Hippocampal formation (tissue), 2 donors: Measurements from ENCODE around the gene CCDC142.
"Not testable (repeated sequence)": the region's sequence is repeated elsewhere in the genome, so short reads cannot be mapped to it uniquely, and the experiment has no call there.

Source experiments
- DNase-seq, 2 donors: peaks; one replicate each; lab custom pipeline; 2025; lab: John Stamatoyannopoulos, UW

The CCDC142 gene

GRCh38 chr2:74471332-74472065, 11.3 kb downstream of the CCDC142 start:
- DNase-seq: no peak

- DNase-seq: not testable (repeated sequence)
These were observed 12.1 kb downstream of the CCDC142 start for GRCh38 chr2:74470742-74471141.

GRCh38 chr2:74464406-74464805, 18.4 kb downstream of the CCDC142 start:
- DNase-seq: no peak

DNA sequence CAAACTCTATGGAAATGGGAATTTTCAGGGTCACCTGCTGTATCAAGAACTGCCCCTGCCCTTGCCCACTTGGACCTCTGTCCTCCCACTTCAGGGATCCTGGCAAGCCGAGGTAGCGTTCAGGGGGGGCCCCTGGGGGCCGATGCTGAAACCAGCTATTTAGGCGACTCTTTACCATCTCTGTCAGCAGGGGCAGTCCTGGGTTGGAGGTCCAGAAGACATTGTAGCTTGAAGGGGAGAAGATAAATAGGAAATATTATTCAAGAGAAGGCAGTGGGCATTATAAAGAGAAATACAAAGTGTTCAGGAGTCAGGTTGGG, 20.1 kb downstream of the CCDC142 start:
- no peak for DNase-seq

DNA sequence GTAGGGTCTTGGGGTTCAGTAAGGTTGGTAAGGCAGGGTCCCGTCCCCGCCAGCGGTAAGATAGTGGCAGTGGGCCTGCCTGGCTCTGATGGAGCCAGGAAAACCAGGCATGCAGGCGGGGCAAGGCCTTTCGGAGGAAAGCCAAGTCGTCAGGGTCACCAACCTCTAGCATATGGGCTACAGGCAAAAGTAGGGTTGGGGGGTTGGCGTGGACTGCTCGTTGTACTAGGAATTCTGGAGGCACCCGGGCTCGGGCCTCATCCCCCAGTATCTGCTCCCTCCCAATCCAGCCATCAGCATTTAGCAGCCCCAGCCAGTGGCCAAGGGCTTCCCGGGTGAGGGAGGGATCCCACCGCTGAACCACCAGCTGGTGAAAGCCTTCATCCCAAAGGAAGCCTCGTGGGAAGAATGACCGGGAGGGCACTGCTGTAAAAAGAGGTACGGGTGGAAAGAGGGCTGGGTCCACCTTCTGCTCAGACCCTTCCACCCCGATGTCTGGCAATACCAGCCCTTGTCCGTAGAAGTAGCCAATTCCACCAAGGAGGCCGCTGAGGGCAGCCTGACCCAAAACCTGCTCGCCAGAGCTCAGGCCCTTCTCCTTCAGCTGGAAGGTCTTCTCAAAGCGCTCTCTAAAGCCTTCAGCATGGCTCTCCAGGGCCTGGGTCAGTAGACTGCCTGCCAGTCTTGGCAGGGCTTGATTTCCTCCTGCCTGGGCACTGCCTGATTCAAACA, 20.6 kb downstream of the CCDC142 start:
- no peak for DNase-seq

DNA sequence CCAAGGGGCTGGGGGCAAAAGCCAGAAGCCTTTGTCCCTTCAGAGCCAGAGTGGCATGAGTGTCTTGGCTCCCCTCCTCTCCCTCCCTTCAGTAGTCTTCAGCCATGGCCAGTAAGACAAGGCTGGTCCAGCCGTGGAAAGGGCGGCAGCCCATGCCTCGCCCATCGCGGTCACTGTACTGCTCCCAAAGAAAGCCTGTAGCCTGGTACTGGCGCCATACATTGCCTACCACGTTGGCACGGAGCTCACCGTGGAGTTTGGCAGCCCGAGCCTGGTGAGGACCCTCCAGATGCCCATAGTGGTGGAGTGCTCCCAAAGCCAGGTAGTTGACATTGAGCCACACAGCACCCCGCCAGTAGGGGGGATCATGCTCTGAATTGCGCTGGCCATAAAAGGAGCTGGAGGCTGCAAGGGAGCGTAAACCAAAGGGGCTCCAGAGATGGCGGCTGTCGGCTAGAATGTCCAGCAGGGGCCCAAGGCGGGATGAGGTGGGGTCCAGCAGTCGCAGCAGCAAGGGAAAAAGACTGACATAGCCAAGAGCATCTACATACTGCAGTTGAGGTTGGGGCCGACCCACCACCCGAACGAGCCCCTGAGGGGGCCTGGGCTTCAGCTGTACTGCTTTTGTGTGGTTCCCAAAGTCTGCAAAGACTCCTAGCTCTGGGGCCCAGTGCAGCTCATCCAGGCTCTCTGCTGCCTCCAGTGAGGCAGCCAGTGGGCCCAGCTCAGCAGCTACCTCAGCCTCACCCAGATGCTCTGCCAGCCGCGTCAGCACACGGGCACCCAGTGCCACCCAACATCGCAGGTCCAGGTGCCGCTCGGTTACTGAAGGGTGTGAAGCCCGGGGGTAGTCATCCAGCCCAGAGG, 21.4 kb downstream of the CCDC142 start:
- no peak for DNase-seq

DNA sequence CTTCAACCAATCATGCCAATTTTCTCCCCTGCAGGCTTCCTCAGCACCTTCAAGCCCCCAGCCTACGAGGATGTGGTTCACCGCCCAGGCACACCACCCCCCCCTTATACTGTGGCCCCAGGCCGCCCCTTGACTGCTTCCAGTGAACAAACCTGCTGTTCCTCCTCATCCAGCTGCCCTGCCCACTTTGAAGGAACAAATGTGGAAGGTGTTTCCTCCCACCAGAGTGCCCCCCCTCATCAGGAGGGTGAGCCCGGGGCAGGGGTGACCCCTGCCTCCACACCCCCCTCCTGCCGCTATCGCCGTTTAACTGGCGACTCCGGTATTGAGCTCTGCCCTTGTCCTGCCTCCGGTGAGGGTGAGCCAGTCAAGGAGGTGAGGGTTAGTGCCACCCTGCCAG, 22.6 kb downstream of the CCDC142 start:
- not testable (repeated sequence) for DNase-seq

DNA sequence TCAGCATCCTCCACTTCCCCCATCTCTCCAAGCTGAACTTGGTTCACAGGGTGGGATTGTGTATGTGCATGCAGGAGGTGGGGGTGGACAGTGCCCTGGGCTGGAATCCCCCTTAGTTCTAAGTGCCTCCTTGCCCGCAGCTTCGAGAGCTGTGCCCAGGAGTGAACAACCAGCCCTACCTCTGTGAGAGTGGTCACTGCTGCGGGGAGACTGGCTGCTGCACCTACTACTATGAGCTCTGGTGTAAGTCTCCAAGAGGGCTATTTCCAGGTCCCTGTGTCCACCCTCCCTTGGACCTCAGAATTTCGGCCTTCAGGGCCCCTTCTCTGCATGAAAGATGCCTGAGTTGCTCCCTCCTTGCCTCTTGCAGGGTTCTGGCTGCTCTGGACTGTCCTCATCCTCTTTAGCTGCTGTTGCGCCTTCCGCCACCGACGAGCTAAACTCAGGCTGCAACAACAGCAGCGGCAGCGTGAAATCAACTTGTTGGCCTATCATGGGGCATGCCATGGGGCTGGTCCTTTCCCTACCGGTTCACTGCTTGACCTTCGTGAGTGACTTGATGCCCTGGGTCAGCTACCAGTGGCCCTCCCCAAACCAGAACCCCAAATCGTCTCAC, 23.2 kb downstream of the CCDC142 start:
- not testable (repeated sequence) for DNase-seq

DNA sequence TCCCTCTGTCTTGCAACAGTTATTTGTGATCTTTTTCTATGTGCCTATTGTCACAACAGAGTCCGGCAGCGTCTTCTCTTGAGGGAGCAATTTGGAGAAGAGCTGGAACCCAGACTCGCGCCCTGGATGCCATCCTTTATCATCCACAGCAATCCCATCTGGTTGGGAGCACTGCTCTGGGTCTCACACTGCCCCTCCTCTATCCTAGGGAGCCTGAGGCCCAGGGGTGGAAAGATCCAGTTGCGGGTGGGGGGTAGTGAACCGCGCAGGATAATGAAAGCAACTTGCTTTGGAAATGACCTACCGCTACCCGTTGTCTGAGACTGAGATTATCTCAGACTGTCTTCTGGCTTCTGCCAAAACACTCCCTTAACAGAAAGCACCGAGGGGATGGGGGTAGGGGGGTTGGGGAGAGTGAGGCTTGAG, 23.8 kb downstream of the CCDC142 start:
- no peak for DNase-seq

- peak; percentile 99 to 100 for DNase-seq
These were observed 24.5 kb downstream of the CCDC142 start, which contains the start of gene WBP1 for GRCh38 chr2:74458132-74458937. WBP1 (plus strand) TSS chr2:74458438; CDS start chr2:74458603, 165 bp downstream.

GRCh38 chr2:74457549-74458131, 25.2 kb downstream of the CCDC142 start:
- peak in 1 of 2 donors; percentile 61 for DNase-seq

DNA sequence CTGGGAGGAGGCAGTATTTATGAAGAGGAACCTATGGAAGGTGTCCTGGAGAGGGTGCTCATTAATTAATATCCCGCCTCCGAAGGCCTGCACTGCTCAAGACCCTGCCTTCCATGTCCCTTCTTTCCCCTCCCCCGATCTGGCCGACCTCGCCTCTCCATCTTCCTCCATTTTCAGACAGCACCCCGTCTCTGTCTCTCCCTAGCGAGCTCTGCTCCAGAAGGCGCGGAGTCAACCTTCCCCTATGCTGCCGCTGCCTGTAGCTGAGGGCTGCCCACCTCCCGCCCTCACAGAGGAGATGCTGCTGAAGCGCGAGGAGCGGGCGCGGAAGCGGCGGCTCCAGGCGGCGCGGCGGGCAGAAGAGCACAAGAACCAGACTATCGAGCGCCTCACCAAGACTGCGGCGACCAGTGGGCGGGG, 25.7 kb downstream of the CCDC142 start:
- DNase-seq: peak in 1 of 2 donors; percentile 61

DNA sequence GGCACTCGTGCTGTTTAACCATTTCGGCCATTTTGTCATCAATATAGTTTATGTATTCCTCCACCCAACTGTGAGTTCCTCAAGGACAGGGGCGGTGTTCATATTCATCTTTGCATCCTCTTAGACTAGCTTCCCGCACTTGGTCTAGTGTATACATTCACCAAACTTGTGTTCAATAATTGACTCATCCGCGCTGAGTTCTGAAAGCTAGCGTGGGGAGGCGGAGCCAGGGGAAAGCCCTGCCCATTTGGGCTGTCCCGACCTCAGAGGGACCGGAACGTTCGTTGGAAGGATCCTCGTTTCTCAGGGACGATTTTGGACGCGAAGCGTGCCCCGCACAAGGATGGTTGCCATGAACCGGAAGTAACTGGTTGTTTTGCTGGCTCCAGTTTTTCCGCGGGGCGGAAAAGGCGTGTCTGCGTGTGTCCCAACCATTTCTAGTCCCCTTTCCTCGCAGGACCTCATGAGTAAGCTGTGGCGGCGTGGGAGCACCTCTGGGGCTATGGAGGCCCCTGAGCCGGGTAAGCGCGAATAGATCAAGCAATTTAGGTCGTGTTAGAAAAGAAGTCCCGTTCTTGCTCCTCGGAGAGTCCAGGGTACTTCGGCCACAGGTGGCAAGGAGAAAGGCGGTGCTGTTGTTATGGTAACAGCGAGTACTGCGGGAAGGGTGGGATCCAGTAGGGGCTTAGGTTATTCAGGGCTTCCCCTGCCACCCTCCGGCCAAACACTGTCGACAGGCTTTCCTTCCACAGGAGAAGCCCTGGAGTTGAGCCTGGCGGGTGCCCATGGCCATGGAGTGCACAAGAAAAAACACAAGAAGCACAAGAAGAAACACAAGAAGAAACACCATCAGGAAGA, 27.9 kb downstream of the CCDC142 start, which contains the start of gene INO80B:
Gene INO80B, plus strand, starts transcription at position 434 of the 858 bp plus-strand sequence. Its CDS starts 30 bp downstream, at position 464.
- peak; percentile 96 to 98 for DNase-seq

GRCh38 chr2:74450570-74451190, 32.1 kb downstream of the CCDC142 start:
- no peak for DNase-seq

DNA sequence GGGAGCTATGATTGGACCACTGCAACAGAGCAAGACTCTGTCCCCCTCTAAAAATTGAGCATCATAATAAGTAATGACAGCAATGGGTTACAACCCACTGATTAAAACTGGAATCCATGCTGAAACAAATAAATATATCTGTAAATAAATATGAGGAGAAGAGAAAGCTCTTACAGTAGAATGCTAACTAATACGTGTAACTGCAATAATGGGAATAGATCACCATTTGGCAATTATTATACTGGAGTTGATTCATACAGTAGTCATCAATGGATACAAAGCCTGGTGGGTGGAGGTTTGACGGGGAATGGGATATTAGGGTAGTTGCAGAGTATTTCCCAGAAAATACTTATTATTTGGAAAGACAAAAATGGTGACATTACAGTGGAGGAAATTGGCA, 34.0 kb downstream of the CCDC142 start:
- no peak for DNase-seq

GRCh38 chr2:74447230-74447999, 35.4 kb downstream of the CCDC142 start:
- no peak for DNase-seq

GRCh38 chr2:74444498-74445318, 38.1 kb downstream of the CCDC142 start:
- no peak for DNase-seq
